ENCODE results near the gene MYLK4. TPM values are rescaled to one million over a fixed set of nuclear protein-coding genes. Genes with fewer than 3 reads are reported as not detected.

The MYLK4 gene
- total RNA-seq: 0.26 and 0.43 TPM in 2 replicates

DNA sequence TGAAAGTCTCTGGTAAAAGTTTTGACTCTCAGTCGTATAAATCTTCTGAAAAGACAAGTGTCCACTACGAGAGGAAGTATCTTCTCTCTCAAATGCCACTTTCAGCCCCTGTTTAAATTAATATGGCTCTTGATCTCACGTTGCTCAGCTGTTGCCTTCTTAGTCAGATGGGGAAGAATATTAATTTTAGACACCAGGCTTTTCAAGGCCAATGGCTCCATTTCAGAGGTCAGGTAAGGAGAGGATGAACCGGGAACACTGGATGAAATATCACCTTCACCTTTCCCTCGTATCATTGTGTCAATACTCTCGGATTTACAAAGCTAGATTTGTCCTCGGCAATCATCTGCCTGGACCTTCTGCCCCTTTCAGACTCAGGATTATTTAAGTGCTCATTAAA is at the start of gene MYLK4:
MYLK4 (minus strand) TSS at position 91 of the 400 bp plus-strand sequence. CDS start 1,628 bp downstream, outside the sequence.

GRCh38 chr6:2765166-2765895 is 14.6 kb upstream of the MYLK4 start, which contains the start of gene WRNIP1:
WRNIP1 (plus strand) TSS chr6:2765393; CDS start chr6:2765623, 230 bp downstream.

Other genes starting within 250 kb of the MYLK4 start
- 45.5 and 49.9 TPM in 2 replicates for gene WRNIP1, start 14.5 kb upstream of the MYLK4 start, total RNA-seq
- 8.0 and 11.3 TPM in 2 replicates for gene SERPINB1, start 90.9 kb upstream of the MYLK4 start, total RNA-seq
- gene SERPINB9, start 152.4 kb upstream of the MYLK4 start, total RNA-seq: 1.8 and 4.9 TPM in 2 replicates
- gene SERPINB6, start 220.6 kb upstream of the MYLK4 start, total RNA-seq: 67.5 and 81.3 TPM in 2 replicates
- gene NQO2, start 249.0 kb upstream of the MYLK4 start, total RNA-seq: 10.5 and 33.9 TPM in 2 replicates